ENCODE data around the gene RFX5.

GRCh38 chr1:151311011-151311410, 36.0 kb downstream of the RFX5 start:
- TF ChIP-seq CTCF (IDR thresholded peaks at IDR 0.05) (no peak), POLR2AphosphoS5 (IDR thresholded peaks at IDR 0.05) (no peak), POLR2A (IDR thresholded peaks at IDR 0.05) (no peak)
